Mesendoderm (in vitro differentiated cells): ENCODE measurements around the gene CD300H.
"Not testable (repeated sequence)": the region's sequence is repeated elsewhere in the genome, so short reads cannot be mapped to it uniquely, and the experiment has no call there.

ENCODE experiments used
- DNase-seq: peaks from one replicate; pipeline ENCODE4 v3.0.0; 2013
- H2AK5ac ChIP-seq: 2 replicates; pipeline ENCODE4 v1.6.1; 2013; ENCODE audit warnings: low read length, inconsistent platforms
- H2BK120ac ChIP-seq: 2 replicates; pipeline ENCODE4 v1.6.1; 2013; ENCODE audit warnings: low read depth, mild to moderate bottlenecking, low read length, moderate library complexity, mixed read lengths
- H2BK15ac ChIP-seq: replicated peaks from 2 replicates; pipeline ENCODE4 v1.6.1; 2013; ENCODE audit warnings: low read depth, mild to moderate bottlenecking, moderate library complexity
- H2BK5ac ChIP-seq: 2 replicates; pipeline ENCODE4 v1.6.1; 2013; ENCODE audit warnings: low read length, inconsistent platforms
- H3K18ac ChIP-seq: 2 replicates; pipeline ENCODE4 v1.6.1; 2013; ENCODE audit warnings: mild to moderate bottlenecking, low read length, mixed read lengths
- H3K23ac ChIP-seq: one replicate; pipeline ENCODE4 v1.6.1; 2013; ENCODE audit warnings: low read length
- H3K27ac ChIP-seq: 2 replicates; pipeline ENCODE4 v1.5.1; 2013; ENCODE audit warnings: low read depth, mild to moderate bottlenecking, inconsistent platforms, low read length, moderate library complexity
- H3K27me3 ChIP-seq: 2 replicates; pipeline ENCODE4 v1.6.1; 2013; ENCODE audit warnings: low read length, control low read depth, mild to moderate bottlenecking, inconsistent platforms; ENCODE audit not compliant: insufficient read depth, poor library complexity
- H3K36me3 ChIP-seq: 2 replicates; pipeline ENCODE4 v1.6.1; 2013; ENCODE audit warnings: low read length, inconsistent platforms; ENCODE audit not compliant: control insufficient read depth, insufficient read depth
- H3K4ac ChIP-seq: one replicate; pipeline ENCODE4 v1.6.1; 2013; ENCODE audit warnings: low read depth, mild to moderate bottlenecking, low read length, moderate library complexity
- H3K4me1 ChIP-seq: 2 replicates; pipeline ENCODE4 v1.6.1; 2013; ENCODE audit warnings: low read depth, low read length, inconsistent platforms; ENCODE audit not compliant: control insufficient read depth
- H3K4me2 ChIP-seq: 2 replicates; pipeline ENCODE4 v1.6.1; 2013; ENCODE audit warnings: low read length
- H3K4me3 ChIP-seq: 2 replicates; pipeline ENCODE4 v1.5.1; 2013; ENCODE audit warnings: mild to moderate bottlenecking, low read length
- H3K56ac ChIP-seq: one replicate; pipeline ENCODE4 v1.6.1; 2013; ENCODE audit warnings: low read length
- H3K79me1 ChIP-seq: 2 replicates; pipeline ENCODE4 v1.6.1; 2013; ENCODE audit warnings: low read length, inconsistent platforms
- H3K79me2 ChIP-seq: 2 replicates; pipeline ENCODE4 v1.6.1; 2013; ENCODE audit warnings: mild to moderate bottlenecking, low read length; ENCODE audit not compliant: control insufficient read depth, insufficient read depth
- H3K9ac ChIP-seq: 2 replicates; pipeline ENCODE4 v1.6.1; 2013; ENCODE audit warnings: low read length, inconsistent platforms
- H4K5ac ChIP-seq: one replicate; pipeline ENCODE4 v1.6.1; 2013; ENCODE audit warnings: low read length
- H4K8ac ChIP-seq: one replicate; pipeline ENCODE4 v1.6.1; 2013; ENCODE audit warnings: low read depth, mild to moderate bottlenecking, control low read depth, low read length, moderate library complexity
- WGBS: extraction: QIAGEN DNeasy Blood & Tissue Kit; methylation state at CpG from one replicate; pipeline ENCODE4 v1.1.7; 2013; ENCODE audit warnings: low lambda C conversion rate, missing lambda C conversion rate; ENCODE audit not compliant: insufficient coverage; ENCODE audit errors: extremely low coverage; 5-methylcytosine and 5-hydroxymethylcytosine counted together

The CD300H gene

DNA sequence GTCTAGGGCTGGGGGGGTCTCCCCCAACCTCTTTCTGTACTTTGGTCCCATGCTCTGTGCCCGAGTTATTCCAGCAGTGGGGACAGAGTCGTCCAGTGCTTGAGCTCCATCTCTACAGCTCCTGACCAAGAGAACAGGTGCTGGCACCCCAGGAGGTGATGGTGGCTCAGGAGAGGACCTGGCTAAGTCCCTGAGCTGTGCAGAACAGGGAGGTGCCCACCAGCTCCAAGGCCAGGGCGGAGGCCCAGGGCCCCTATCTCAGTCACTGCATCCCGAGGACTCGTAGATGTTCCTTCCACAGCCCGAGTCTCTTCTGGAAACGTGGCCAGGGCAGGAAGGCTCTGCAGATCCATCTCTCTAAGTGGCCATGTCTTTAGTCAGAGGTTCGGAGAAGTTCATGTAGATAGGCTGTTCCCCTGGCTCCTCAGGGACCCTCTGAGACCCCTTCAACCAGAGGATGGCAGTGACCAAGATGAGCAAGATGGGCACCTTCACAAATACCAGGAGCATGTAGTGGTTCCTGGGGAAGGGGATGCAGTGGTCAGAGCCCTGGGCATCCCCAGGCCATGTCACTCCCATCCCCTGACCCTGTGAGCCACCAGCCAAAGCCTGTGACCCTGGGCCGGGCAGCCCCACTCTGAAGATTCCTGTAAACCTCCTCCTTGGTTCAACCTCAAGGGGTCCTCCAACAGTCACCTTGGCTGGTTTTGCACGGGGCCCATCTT, 44.8 kb downstream of the CD300H start:
- WGBS: no CpG with 5 or more reads among the region's 10 CpGs
- Histone ChIP-seq H3K9ac (no peak overlapping the region), H4K8ac (no peak overlapping the region), H3K4ac (no peak overlapping the region), H3K36me3 (no peaks in the 10 kb centered on the region), H2AK5ac (no peak overlapping the region), H3K23ac (no peak overlapping the region), H4K5ac (no peak overlapping the region), H3K4me3 (no peak overlapping the region), H2BK15ac (no peak overlapping the region), H2BK5ac (no peak overlapping the region), H3K4me2 (no peak overlapping the region), H3K79me1 (no peaks in the 10 kb centered on the region), H3K18ac (no peak overlapping the region), H3K27me3 (no peaks in the 10 kb centered on the region), H3K56ac (no peak overlapping the region), H3K79me2 (no peaks in the 10 kb centered on the region), H3K27ac (no peak overlapping the region), H3K4me1 (no peaks in the 10 kb centered on the region), H2BK120ac (no peak overlapping the region)
- no peak for DNase-seq

DNA sequence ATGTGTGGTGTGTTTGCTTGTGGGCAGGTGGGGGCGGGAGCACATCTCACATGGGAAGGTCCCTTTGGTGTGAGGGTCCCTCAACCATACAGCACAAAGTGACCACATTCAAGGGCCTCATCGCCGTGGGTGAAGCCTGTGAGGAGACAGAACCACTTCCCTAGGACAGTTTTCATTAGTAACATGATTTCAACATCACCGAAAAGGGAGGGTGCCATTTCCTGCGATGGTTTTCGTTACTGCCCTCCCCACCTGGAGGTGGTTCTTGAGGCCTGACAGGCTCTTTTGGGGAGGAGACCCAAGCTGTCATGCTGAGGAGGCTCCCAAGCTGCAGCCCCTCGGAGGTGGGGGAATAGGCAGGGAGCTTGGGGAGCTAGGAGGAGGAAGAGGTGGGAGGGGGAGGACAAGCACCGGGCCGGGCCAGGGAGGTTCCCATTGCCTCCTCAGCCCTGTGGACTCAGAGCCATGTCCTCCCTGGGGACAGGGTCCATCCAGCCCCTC, 45.6 kb downstream of the CD300H start:
- no peak overlapping the region for H4K5ac ChIP-seq
- DNase-seq: no peak
- no peaks in the 10 kb centered on the region for H3K79me1 ChIP-seq
- H3K4me3 ChIP-seq: no peak overlapping the region
- no peak overlapping the region for H3K4ac ChIP-seq
- no peaks in the 10 kb centered on the region for H3K36me3 ChIP-seq
- no peak overlapping the region for H3K27ac ChIP-seq
- no peak overlapping the region for H3K23ac ChIP-seq
- no peaks in the 10 kb centered on the region for H3K4me1 ChIP-seq
- H2BK15ac ChIP-seq: no peak overlapping the region
- no peak overlapping the region for H2BK120ac ChIP-seq
- H3K79me2 ChIP-seq: no peaks in the 10 kb centered on the region
- no peak overlapping the region for H3K56ac ChIP-seq
- WGBS: no CpG with 5 or more reads among the region's 9 CpGs
- H3K4me2 ChIP-seq: no peak overlapping the region
- no peak overlapping the region for H3K9ac ChIP-seq
- H3K18ac ChIP-seq: no peak overlapping the region
- H2AK5ac ChIP-seq: no peak overlapping the region
- no peak overlapping the region for H2BK5ac ChIP-seq
- no peaks in the 10 kb centered on the region for H3K27me3 ChIP-seq
- H4K8ac ChIP-seq: no peak overlapping the region

- H3K79me2 ChIP-seq: no peaks in the 10 kb centered on the region
- no peak overlapping the region for H3K4me2 ChIP-seq
- H2BK5ac ChIP-seq: no peak overlapping the region
- H2AK5ac ChIP-seq: no peak overlapping the region
- no peak overlapping the region for H3K4me3 ChIP-seq
- H3K9ac ChIP-seq: no peak overlapping the region
- H4K8ac ChIP-seq: no peak overlapping the region
- no peak overlapping the region for H3K23ac ChIP-seq
- H3K79me1 ChIP-seq: no peaks in the 10 kb centered on the region
- no peak overlapping the region for H3K4ac ChIP-seq
- H3K36me3 ChIP-seq: no peaks in the 10 kb centered on the region
- H3K56ac ChIP-seq: no peak overlapping the region
- no CpG with 5 or more reads among the region's 21 CpGs for WGBS
- H2BK15ac ChIP-seq: no peak overlapping the region
- H3K18ac ChIP-seq: no peak overlapping the region
- no peak overlapping the region for H2BK120ac ChIP-seq
- H3K27me3 ChIP-seq: no peaks in the 10 kb centered on the region
- no peak overlapping the region for H3K27ac ChIP-seq
- DNase-seq: no peak
- H4K5ac ChIP-seq: no peak overlapping the region
- H3K4me1 ChIP-seq: no peaks in the 10 kb centered on the region
These were observed 46.4 kb downstream of the CD300H start for GRCh38 chr17:74520790-74521480.

DNA sequence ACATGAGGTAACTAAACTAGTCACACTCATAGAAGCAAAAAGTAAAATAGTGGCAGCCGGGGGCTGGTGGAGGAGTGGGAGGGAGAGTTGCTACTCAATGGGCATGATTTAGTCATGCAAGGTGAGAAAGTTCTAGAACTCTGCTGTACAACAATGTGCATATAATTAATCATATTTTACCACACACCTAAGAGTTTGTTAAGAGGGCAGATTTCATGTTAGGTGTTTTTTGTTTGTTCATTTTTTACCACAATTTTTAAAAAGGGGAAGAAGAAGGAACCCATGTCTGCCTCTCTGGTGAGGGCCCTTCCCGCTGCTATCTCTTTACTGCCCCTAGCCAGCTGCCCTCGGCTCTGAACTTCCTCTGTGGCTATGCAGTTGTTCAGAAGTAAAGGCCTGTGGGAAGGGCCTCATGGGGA, 47.3 kb downstream of the CD300H start:
- no peak overlapping the region for H4K5ac ChIP-seq
- no peaks in the 10 kb centered on the region for H3K36me3 ChIP-seq
- H2BK120ac ChIP-seq: no peak overlapping the region
- no peak overlapping the region for H2BK5ac ChIP-seq
- H4K8ac ChIP-seq: no peak overlapping the region
- H2BK15ac ChIP-seq: no peak overlapping the region
- H3K27me3 ChIP-seq: no peaks in the 10 kb centered on the region
- no peaks in the 10 kb centered on the region for H3K79me2 ChIP-seq
- H3K4ac ChIP-seq: no peak overlapping the region
- no peak overlapping the region for H3K18ac ChIP-seq
- no peak overlapping the region for H3K4me2 ChIP-seq
- no peaks in the 10 kb centered on the region for H3K79me1 ChIP-seq
- H3K27ac ChIP-seq: no peak overlapping the region
- DNase-seq: no peak
- no peak overlapping the region for H2AK5ac ChIP-seq
- no peaks in the 10 kb centered on the region for H3K4me1 ChIP-seq
- WGBS: no CpG with 5 or more reads among the region's 3 CpGs
- H3K4me3 ChIP-seq: no peak overlapping the region
- no peak overlapping the region for H3K56ac ChIP-seq
- H3K23ac ChIP-seq: no peak overlapping the region
- H3K9ac ChIP-seq: no peak overlapping the region

- not testable (repeated sequence) for H3K36me3 ChIP-seq, H2BK15ac ChIP-seq, H2AK5ac ChIP-seq, H3K56ac ChIP-seq, H3K4ac ChIP-seq, H3K4me3 ChIP-seq, H2BK120ac ChIP-seq, H3K27me3 ChIP-seq, DNase-seq, H3K18ac ChIP-seq, H4K8ac ChIP-seq, H3K27ac ChIP-seq, H3K23ac ChIP-seq, H3K79me1 ChIP-seq, H3K4me2 ChIP-seq, H4K5ac ChIP-seq, H3K79me2 ChIP-seq, H2BK5ac ChIP-seq, H3K4me1 ChIP-seq, H3K9ac ChIP-seq
- whole genome bisulfite sequencing: no CpG with 5 or more reads among the region's 6 CpGs
These were observed 48.8 kb downstream of the CD300H start for GRCh38 chr17:74518413-74518981.
